PC-9 (cell line): ENCODE data around the gene TRAPPC8.

Experiments
- CTCF ChIP-seq: fragments of 200-600 bp; sonication (generic); conservative IDR thresholded peaks from 2 replicates; pipeline ENCODE4 v1.6.1; 2017; ENCODE audit warnings: mixed run types, antibody characterized with exemption, mild to moderate bottlenecking, moderate library complexity
- EZH2 ChIP-seq: fragments of 200-600 bp; sonication (generic); IDR thresholded peaks from 2 replicates; pipeline ENCODE4 v1.8.0; 2017; ENCODE audit warnings: antibody characterized with exemption, low read depth

GRCh38 chr18:31942291-31942998 is 483 bp downstream of the TRAPPC8 start:
- TF ChIP-seq CTCF (no peak), EZH2 (no peak)
